HG03521 (cell line): Measurements from ENCODE around the gene GNAS.
"Not testable (repeated sequence)": the region's sequence is repeated elsewhere in the genome, so short reads cannot be mapped to it uniquely, and the experiment has no call there.

Experiments used
- ATAC-seq: cut with Tn5 transposase; IDR thresholded peaks from one replicate; pipeline ENCODE4 v1.9.1; 2021; ENCODE audit warnings: mild to moderate bottlenecking, moderate library complexity; ENCODE audit not compliant: unreplicated experiment

Gene GNAS

GRCh38 chr20:58852543-58853271 is at the start of gene GNAS:
GNAS (plus strand) TSS chr20:58852716.
- ATAC-seq: no peak

GRCh38 chr20:58803533-58803932 is 49.0 kb upstream of the GNAS start:
- ATAC-seq: no peak

- no peak for ATAC-seq
These were observed 44.7 kb upstream of the GNAS start for GRCh38 chr20:58807801-58808200.

GRCh38 chr20:58808271-58809046 is 44.1 kb upstream of the GNAS start:
- no peak for ATAC-seq

- ATAC-seq: no peak
These were observed 42.2 kb upstream of the GNAS start for GRCh38 chr20:58810116-58810878.

GRCh38 chr20:58810879-58811250 is 41.7 kb upstream of the GNAS start:
- no peak for ATAC-seq

GRCh38 chr20:58811334-58811733 is 41.2 kb upstream of the GNAS start:
- no peak for ATAC-seq

- no peak for ATAC-seq
These were observed 39.1 kb upstream of the GNAS start for GRCh38 chr20:58813369-58813768.

- ATAC-seq: no peak
These were observed 37.1 kb upstream of the GNAS start for GRCh38 chr20:58815448-58815847.

GRCh38 chr20:58816051-58816450 is 36.5 kb upstream of the GNAS start:
- no peak for ATAC-seq

GRCh38 chr20:58816957-58817651 is 35.4 kb upstream of the GNAS start:
- ATAC-seq: no peak

GRCh38 chr20:58817748-58818147 is 34.8 kb upstream of the GNAS start:
- ATAC-seq: no peak

- ATAC-seq: no peak
These were observed 33.8 kb upstream of the GNAS start for GRCh38 chr20:58818586-58819285.

GRCh38 chr20:58819921-58820320 is 32.6 kb upstream of the GNAS start:
- no peak for ATAC-seq

GRCh38 chr20:58820515-58820914 is 32.0 kb upstream of the GNAS start:
- ATAC-seq: not testable (repeated sequence)

- ATAC-seq: no peak
These were observed 30.4 kb upstream of the GNAS start for GRCh38 chr20:58822149-58822548.

- ATAC-seq: no peak
These were observed 29.5 kb upstream of the GNAS start for GRCh38 chr20:58822748-58823730.

GRCh38 chr20:58824843-58825242 is 27.7 kb upstream of the GNAS start:
- no peak for ATAC-seq

- ATAC-seq: no peak
These were observed 27.1 kb upstream of the GNAS start for GRCh38 chr20:58825450-58825849.
